ENCODE data around the gene ALDH4A1.
A peak's percentile ranks its signal among the peaks of the same experiment; 100 is the strongest.

ALDH4A1 gene

GRCh38 chr1:18922848-18923755, 20.7 kb upstream of the ALDH4A1 start:
- DNase-seq = no peak

DNA sequence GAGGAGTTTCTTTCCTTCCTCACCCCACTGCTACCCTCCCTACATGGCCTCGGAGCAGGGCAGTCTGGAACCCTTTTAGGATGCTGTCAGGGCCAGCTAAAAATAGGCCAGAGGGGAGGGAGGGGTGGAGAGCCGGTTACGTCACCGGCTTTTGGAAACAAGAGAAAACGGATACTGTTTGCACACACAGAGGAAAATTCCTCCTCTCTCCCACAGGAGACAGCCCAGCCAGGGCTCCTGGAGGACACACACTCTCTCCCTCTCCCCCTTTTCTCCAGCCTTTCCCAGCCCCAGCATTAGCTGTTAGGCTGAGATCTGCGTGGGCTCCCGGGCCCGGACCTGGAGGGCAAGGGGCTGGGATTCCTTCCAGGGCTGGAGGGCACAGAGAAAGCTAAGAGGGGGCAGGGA, 20.0 kb upstream of the ALDH4A1 start:
- DNase-seq = peak in 46 of 56 donors; percentile 23 to 85 (median 56)

DNA sequence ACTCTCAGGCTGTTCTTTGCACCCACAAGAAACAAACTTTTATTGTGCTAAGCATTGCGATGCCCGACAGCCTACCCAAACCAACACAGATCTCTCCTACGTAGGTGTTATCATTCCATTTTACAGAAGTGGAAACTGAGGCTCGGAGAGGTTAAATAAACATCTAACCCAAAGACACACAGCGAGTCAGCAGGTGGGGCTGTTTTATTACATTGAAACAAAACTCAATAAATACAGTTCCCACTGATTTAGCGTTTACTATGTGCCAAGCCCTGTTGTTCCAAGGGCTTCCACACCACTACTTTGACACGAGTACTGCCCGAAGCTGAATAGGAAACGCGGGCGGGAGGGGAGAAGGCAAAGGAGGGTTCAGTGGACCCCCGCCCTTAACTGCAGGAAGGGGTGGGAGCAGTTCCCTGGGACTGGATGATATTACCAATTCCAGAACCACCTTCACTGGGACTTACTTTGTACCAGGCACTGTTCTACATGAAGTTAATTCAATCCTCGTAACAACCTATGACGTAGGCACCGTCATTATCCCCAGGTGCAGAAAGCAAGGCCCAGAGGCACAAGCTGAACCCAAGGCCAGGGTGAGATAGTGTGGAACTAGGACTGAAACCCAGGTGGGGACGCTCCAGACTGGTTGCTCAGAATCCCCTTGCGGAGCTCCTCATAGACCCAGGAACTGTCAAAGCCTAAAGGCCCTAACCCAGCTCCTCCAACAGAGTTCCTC, 19.3 kb upstream of the ALDH4A1 start:
- peak in 3 of 56 donors; percentile 19 to 57 (median 51) for DNase-seq

- DNase-seq = no peak
These were observed 18.6 kb upstream of the ALDH4A1 start for GRCh38 chr1:18920931-18921330.

DNA sequence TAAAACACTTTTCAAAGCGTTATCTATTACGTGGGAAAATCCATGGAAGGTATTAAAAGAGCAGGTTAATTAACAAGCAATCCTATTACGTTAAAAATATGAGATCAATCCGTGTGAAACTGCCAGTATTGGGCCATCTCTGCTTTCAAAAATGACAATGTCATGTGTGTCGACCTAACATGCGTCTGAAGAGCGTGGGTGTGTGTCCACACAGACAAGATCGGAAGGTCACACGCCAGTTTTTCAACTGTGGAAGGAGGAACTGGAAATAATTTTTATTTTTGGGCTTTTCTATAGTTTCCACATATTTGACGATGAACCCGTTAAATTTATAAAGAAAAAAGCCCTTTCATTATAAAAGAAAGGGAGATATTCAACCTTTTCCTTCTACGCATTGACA, 17.6 kb upstream of the ALDH4A1 start:
- no peak for DNase-seq

- no peak for DNase-seq
These were observed 17.0 kb upstream of the ALDH4A1 start for GRCh38 chr1:18919197-18919905.

GRCh38 chr1:18918417-18918816, 16.1 kb upstream of the ALDH4A1 start:
- no peak for DNase-seq

- no peak for DNase-seq
These were observed 14.9 kb upstream of the ALDH4A1 start for GRCh38 chr1:18917071-18917799.

- DNase-seq = peak in 9 of 56 donors; percentile 14 to 56 (median 26)
These were observed 13.0 kb upstream of the ALDH4A1 start for GRCh38 chr1:18915341-18915740.

- DNase-seq = peak in 55 of 56 donors; percentile 26 to 90 (median 66)
These were observed 10.9 kb upstream of the ALDH4A1 start for GRCh38 chr1:18913065-18913835.

DNA sequence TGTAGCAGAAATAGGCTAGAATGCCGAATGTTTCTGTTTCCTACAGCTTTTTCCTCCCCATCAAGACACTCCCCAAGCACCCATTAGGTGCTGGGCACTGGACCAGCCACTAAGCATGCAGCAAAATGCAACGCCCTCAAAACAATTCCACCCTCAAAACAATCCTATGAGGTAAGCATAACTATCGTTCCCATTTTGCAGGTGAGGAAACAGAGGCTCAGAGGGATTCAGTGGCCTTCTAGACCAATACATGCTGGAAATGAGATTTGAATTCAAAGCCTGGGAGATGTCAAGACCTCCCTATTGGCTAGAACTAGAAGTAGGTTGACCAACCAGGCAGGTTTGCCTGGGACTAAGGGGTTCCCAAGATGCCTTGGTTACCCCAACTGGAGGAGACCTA, 10.2 kb upstream of the ALDH4A1 start:
- DNase-seq = no peak

DNA sequence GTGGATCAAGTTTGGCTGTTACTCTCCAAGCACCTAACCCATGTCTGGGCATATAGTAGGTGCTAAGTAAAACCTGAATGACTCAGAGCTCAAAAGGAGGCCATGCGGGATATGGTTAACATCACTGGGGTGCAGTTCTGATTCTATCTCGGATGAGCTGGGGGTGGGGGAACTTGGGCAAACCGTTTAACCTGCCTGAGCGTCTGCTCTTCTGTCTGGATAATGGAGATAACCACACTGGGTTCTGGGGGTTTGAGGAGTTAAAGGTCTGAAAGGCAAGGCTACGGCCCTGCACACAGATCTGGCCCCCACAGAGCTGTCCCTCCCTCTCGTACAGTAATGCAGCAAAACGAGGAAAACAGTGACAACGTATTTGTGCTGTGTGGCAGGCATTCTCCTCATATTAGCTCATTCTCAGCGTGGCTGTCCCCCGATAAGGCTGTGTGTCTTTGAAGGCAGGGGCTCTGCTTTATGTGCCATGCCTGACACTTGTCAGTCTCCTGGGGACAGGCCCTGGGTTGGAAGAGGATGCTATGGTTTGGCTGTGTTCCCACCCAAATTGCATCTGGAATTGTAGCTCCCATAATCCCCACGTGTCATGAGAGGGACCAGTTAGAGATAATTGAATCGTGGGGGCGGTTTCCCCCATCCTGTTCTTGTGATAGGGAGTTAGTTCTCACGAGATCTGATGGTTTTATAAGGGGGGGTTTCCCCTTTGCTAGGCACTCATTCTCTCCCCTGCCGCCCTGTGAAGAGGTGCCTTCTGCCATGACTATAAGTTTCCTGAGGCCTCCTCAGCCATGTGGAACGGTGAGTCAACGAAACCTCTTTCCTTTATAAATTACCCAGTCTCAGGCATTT, 6.8 kb upstream of the ALDH4A1 start:
- no peak for DNase-seq

DNA sequence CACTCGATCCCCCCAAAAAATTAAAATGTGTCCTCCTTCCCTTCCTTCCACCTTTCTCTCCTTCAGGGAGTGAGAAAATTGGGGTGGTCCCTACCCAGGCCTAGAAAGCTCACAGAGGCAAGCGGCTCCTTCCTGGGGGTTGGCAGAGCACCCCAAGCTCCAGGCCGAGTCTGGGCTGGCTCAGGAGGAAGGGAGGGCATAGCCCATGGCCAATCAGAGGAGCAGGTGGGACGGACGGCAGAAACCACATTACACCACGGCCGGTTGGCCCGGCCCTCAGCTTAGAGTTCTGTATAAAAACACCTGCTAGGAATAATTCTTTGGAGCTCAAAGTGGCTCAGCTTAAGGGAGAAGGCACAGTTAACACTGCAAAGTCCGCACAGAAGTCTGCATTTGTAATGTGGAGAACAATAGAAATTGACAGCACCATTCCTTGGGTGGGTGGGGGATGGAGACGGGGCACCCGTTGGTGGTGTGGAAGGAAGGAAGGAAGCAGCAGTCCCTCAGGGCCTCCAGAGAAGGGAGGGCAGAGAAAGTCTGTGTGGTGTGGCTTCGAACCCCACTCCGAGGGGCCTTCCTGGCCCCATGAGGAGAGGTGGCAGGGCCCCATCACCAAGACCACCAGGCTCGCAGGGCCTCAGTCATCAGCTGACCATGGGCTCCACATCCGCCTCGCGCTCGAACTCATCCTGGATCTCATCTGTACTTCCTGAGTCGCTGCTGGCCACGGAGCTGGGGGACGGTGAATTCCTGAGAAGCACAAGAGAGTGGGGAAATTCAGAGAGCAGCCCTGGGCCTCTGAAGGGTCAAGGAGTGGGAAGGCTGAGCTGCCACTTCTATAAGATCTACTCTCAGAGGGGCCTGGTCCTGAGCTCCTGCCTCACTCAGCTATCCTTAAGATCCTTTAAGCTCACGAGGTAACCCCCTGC, 5.8 kb upstream of the ALDH4A1 start:
- peak in 7 of 56 donors; percentile 11 to 29 (median 14) for DNase-seq

GRCh38 chr1:18907021-18907916, 4.9 kb upstream of the ALDH4A1 start:
- DNase-seq = peak in 51 of 56 donors; percentile 20 to 79 (median 55)

GRCh38 chr1:18903291-18903756, 969 bp upstream of the ALDH4A1 start:
- DNase-seq = no peak

- DNase-seq = peak in 6 of 56 donors; percentile 27 to 64 (median 40)
These were observed 318 bp downstream of the ALDH4A1 start for GRCh38 chr1:18901952-18902522.

All from amygdala (tissue), 56 donors.